ENCODE measurements around the gene LY6G6C.

DNA sequence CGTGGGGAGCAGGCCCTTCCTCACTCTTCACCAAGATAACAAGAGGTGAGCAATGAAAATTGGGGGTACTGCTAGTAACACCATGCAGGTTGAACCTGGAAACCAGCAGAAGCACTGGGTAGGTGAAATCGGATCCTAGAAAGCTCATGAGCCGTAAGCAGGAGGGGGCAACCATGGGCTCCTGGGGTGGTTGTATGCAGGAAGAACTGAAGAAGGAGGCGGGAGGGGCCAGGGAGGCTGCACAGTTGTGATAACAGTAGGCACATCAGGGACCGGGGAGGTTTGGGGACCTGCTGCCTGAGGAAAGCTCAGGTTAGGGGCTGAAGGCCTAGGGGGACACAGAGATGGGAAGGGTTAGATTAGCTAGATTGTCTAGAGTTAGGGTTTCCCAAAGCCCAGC is 35.1 kb downstream of the LY6G6C start:
- TF ChIP-seq, protein P1, sequence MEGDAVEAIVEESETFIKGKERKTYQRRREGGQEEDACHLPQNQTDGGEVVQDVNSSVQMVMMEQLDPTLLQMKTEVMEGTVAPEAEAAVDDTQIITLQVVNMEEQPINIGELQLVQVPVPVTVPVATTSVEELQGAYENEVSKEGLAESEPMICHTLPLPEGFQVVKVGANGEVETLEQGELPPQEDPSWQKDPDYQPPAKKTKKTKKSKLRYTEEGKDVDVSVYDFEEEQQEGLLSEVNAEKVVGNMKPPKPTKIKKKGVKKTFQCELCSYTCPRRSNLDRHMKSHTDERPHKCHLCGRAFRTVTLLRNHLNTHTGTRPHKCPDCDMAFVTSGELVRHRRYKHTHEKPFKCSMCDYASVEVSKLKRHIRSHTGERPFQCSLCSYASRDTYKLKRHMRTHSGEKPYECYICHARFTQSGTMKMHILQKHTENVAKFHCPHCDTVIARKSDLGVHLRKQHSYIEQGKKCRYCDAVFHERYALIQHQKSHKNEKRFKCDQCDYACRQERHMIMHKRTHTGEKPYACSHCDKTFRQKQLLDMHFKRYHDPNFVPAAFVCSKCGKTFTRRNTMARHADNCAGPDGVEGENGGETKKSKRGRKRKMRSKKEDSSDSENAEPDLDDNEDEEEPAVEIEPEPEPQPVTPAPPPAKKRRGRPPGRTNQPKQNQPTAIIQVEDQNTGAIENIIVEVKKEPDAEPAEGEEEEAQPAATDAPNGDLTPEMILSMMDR (conservative IDR thresholded peaks at IDR 0.05), result no peak
- TF ChIP-seq ZFX (IDR thresholded peaks at IDR 0.05), result no peak

Measured in C4-2B (cell line).